Breast epithelium (tissue), 3 donors: ENCODE results near the gene MPPED2.

Experiments
- CTCF ChIP-seq, 3 donors: fragments of 450-650 bp; IDR thresholded peaks; one replicate each; pipeline ENCODE4 v1.5.1; 2016 to 2017; ENCODE audit warnings: antibody characterized with exemption in 3 of 3, mild to moderate bottlenecking in 3 of 3, moderate library complexity in 3 of 3
- POLR2A ChIP-seq: fragments of 450-650 bp; IDR thresholded peaks from one replicate; pipeline ENCODE4 v1.6.1; 2016; ENCODE audit warnings: antibody characterized with exemption, mild to moderate bottlenecking, moderate library complexity
- POLR2AphosphoS5 ChIP-seq, 3 donors: sonication (generic); formaldehyde crosslinking; IDR thresholded peaks; one replicate each; pipeline ENCODE4 v1.6.1; 2017; ENCODE audit warnings: antibody characterized with exemption in 3 of 3

GRCh38 chr11:30432716-30433115 lies 153.4 kb downstream of the MPPED2 start:
- no peak for TF ChIP-seq CTCF (IDR thresholded peaks at IDR 0.05)
- no peak for TF ChIP-seq POLR2A
- TF ChIP-seq POLR2AphosphoS5 (IDR thresholded peaks at IDR 0.05) = no peak
